HepG2 (cell line): Measurements from ENCODE around the gene ATG4D. TPM values are rescaled to one million over a fixed set of nuclear protein-coding genes. Genes with fewer than 3 reads are reported as not detected.

ENCODE experiments used
- CEBPB ChIP-seq: IDR thresholded peaks from 2 replicates; pipeline ENCODE4 v1.6.1; 2011; ENCODE audit warnings: low read depth, low read length, improper control_type of control experiment, borderline replicate concordance
- CEBPG ChIP-seq: IDR thresholded peaks from 2 replicates; pipeline ENCODE4 v1.6.1; 2016
- HOXA3 ChIP-seq: sonication (generic); formaldehyde crosslinking; IDR thresholded peaks from 2 replicates; pipeline ENCODE4 v1.5.0; 2020; ENCODE audit warnings: missing genetic modification reagents
- KLF11 ChIP-seq: IDR thresholded peaks from 2 replicates; pipeline ENCODE4 v1.6.1; 2016; ENCODE audit warnings: missing compliant biosample characterization
- MATR3 ChIP-seq: sonication (generic); formaldehyde crosslinking; IDR thresholded peaks from 2 replicates; pipeline ENCODE4 v1.4.0; 2020; ENCODE audit warnings: missing genetic modification reagents
- PAXIP1 ChIP-seq: sonication (generic); formaldehyde crosslinking; conservative IDR thresholded peaks from 2 replicates; pipeline ENCODE4 v1.4.0; 2020; ENCODE audit warnings: mild to moderate bottlenecking, missing genetic modification reagents, moderate library complexity
- SP1 ChIP-seq, 2 experiments: fragments of 450-650 bp in 1 of 2; sonication (generic) in 1 of 2; formaldehyde crosslinking in 1 of 2; IDR thresholded peaks; 2 replicates each; pipeline versions ENCODE4 v1.4.0 to v1.6.1; 2016 to 2020; ENCODE audit warnings: missing genetic modification reagents in 1 of 2
- STAT6 ChIP-seq: sonication (generic); formaldehyde crosslinking; IDR thresholded peaks from 2 replicates; pipeline ENCODE4 v1.4.0; 2020; ENCODE audit warnings: missing genetic modification reagents, mild to moderate bottlenecking, borderline replicate concordance
- ZEB1 ChIP-seq: IDR thresholded peaks from 2 replicates; pipeline ENCODE4 v1.6.1; 2012; ENCODE audit warnings: mild to moderate bottlenecking, low read depth, inconsistent platforms; ENCODE audit not compliant: insufficient replicate concordance
- ZNF205 ChIP-seq: IDR thresholded peaks from 2 replicates; pipeline ENCODE4 v1.6.1; 2018; ENCODE audit warnings: missing biosample characterization, missing genetic modification reagents
- ZNF256 ChIP-seq: sonication (generic); formaldehyde crosslinking; conservative IDR thresholded peaks from 2 replicates; pipeline ENCODE4 v1.4.0; 2020; ENCODE audit warnings: missing genetic modification reagents
- ZNF274 ChIP-seq: sonication (generic); formaldehyde crosslinking; IDR thresholded peaks from 2 replicates; pipeline ENCODE4 v1.5.1; 2020; ENCODE audit warnings: mild to moderate bottlenecking, missing genetic modification reagents
- ZNF451 ChIP-seq: sonication (generic); formaldehyde crosslinking; IDR thresholded peaks from 2 replicates; pipeline ENCODE4 v1.5.0; 2020; ENCODE audit warnings: mild to moderate bottlenecking, missing genetic modification reagents
- ZNF598 ChIP-seq: sonication (generic); formaldehyde crosslinking; IDR thresholded peaks from 2 replicates; pipeline ENCODE4 v1.5.1; 2020; ENCODE audit warnings: mild to moderate bottlenecking, missing genetic modification reagents, borderline replicate concordance
- ZNF7 ChIP-seq: IDR thresholded peaks from 2 replicates; pipeline ENCODE4 v1.6.1; 2016; ENCODE audit warnings: missing biosample characterization, missing genetic modification reagents
- ZNF773 ChIP-seq: sonication (generic); formaldehyde crosslinking; IDR thresholded peaks from 2 replicates; pipeline ENCODE4 v1.4.0; 2020; ENCODE audit warnings: missing genetic modification reagents, borderline replicate concordance
- ZNF792 ChIP-seq: IDR thresholded peaks from 2 replicates; pipeline ENCODE4 v1.6.1; 2016
- ZNF878 ChIP-seq: sonication (generic); formaldehyde crosslinking; IDR thresholded peaks from 2 replicates; pipeline ENCODE4 v1.8.1; 2023; ENCODE audit warnings: mild to moderate bottlenecking, missing genetic modification reagents, moderate library complexity
- ZSCAN20 ChIP-seq: sonication (generic); formaldehyde crosslinking; IDR thresholded peaks from 2 replicates; pipeline ENCODE4 v1.4.0; 2020; ENCODE audit warnings: missing genetic modification reagents, mild to moderate bottlenecking, borderline replicate concordance
- polyA plus RNA-seq, 8 experiments: library from polyadenylated mRNA; depleted of rRNA in 3 of 8; stranded (reverse) in 7 of 8; unstranded in 1 of 8; fragments of >200 nt; fragmentation: Illumina TruSeq in 4 of 8; extraction: Trizol in 4 of 8; gene quantifications; 2 replicates each; pipeline versions ENCODE4 v1.2.1 to v1.2.3, GENCODE V29; 2011 to 2016; ENCODE audit warnings: low read depth in 4 of 8, missing spikeins in 1 of 8, mixed read lengths in 1 of 8; ENCODE audit not compliant: insufficient read depth in 1 of 8
- total RNA-seq, 5 experiments: library from RNA; depleted of rRNA; stranded (reverse); fragments of >200 nt; fragmentation: Illumina TruSeq; extraction: Trizol; gene quantifications; 2 replicates each; pipeline ENCODE4 v1.2.3, GENCODE V29; 2016; ENCODE audit warnings: low read depth in 1 of 5

ATG4D gene
- total and polyA plus RNA-seq, 2 of the 13 experiments (the other 11 are each of a cell fraction or from before 2014, with no cell fraction given): 17.8 to 19.0 TPM

GRCh38 chr19:10565567-10566407 is 22.1 kb downstream of the ATG4D start, which contains the start of gene KRI1 (continued):
- no peak for TF ChIP-seq MATR3 (CRISPR knock-in tag)
- peak; percentile 55 for TF ChIP-seq PAXIP1 (CRISPR knock-in tag)
- TF ChIP-seq ZNF773: peak; percentile 95; the same call in 1 of the 2 replicates
- peak; percentile 75; the same call in 1 of the 2 replicates for TF ChIP-seq KLF11
- no peak for TF ChIP-seq ZNF256 (CRISPR knock-in tag)
- peak; percentile 98 for TF ChIP-seq ZNF451 (CRISPR knock-in tag)
- TF ChIP-seq ZNF7 (CRISPR knock-in tag): peak; percentile 32; the same call in 1 of the 2 replicates
- TF ChIP-seq ZNF792 (CRISPR knock-in tag): peak; percentile 99
- no peak for TF ChIP-seq ZEB1
- no peak for TF ChIP-seq ZNF878 (CRISPR knock-in tag)
- TF ChIP-seq CEBPG: peak; percentile 54
- TF ChIP-seq ZNF598: peak; percentile 69; the same call in 1 of the 2 replicates
- no peak for TF ChIP-seq CEBPB
- TF ChIP-seq SP1 (IDR thresholded peaks at IDR 0.05): no peak
- TF ChIP-seq SP1 (CRISPR knock-in tag; IDR thresholded peaks at IDR 0.05): peak; percentile 93
- no peak for TF ChIP-seq ZSCAN20 (CRISPR knock-in tag)
- peak; percentile 89 for TF ChIP-seq ZNF205 (CRISPR knock-in tag)
- peak; percentile 95 for TF ChIP-seq HOXA3 (CRISPR knock-in tag)
- no peak for TF ChIP-seq STAT6
- TF ChIP-seq ZNF274 (CRISPR knock-in tag): peak; percentile 96
